K562 (cell line): ENCODE data around the gene ATXN7L1. TPM values are rescaled to one million over a fixed set of nuclear protein-coding genes. Genes with fewer than 3 reads are reported as not detected.

Experiments
- ATAC-seq: fragments of 200-7000 bp; cut with Tn5 transposase; 3 replicates; pipeline ENCODE4 v1.9.1; 2020; ENCODE audit warnings: moderate library complexity
- BruUV-seq: library from RNA; stranded (reverse); fragments of 400-500 nt; replicated peaks from 2 replicates; lab custom pipeline; 2021; lab: Mats Ljungman, UMichigan
- CTCF ChIA-PET: fragments of 300-600 bp; formaldehyde crosslinking; extraction: SDS; loops from one replicate; lab custom pipeline; 2021; ENCODE audit warnings: low intra/inter-chr PET ratio; lab: Yijun Ruan, JAX
- POLR2A ChIA-PET: fragments of 300-600, 350-650 bp; sonication (Branson Sonifier 250); formaldehyde crosslinking; extraction: SDS; loops from one replicate; lab custom pipeline; 2021; ENCODE audit warnings: antibody characterized with exemption, inconsistent platforms; lab: Yijun Ruan, JAX
- DNase-seq, 4 experiments: peaks; one replicate each; pipeline versions ENCODE4 v3.0.0 to v3.0.0-alpha.2; 2011 to 2018; ENCODE audit warnings: low spot score in 3 of 4, mixed read lengths in 3 of 4; ENCODE audit errors: extremely low read depth in 1 of 4
- FAIRE-seq: peaks from 2 replicates; lab custom pipeline; 2011; peaks lifted over from hg19 to GRCh38; lab: Jason Lieb, UNC
- H2AFZ ChIP-seq: 2 replicates; pipeline ENCODE4 v1.6.0; 2011; ENCODE audit warnings: low read depth, low read length, control low read depth, inconsistent platforms
- H3K27ac ChIP-seq: fragments of 200-600 bp; 3 replicates; pipeline ENCODE4 v1.8.0; 2011; ENCODE audit warnings: low read depth, mild to moderate bottlenecking, control low read depth, inconsistent platforms, low read length, moderate library complexity, mixed read lengths; ENCODE audit errors: extremely low read depth
- H3K27me3 ChIP-seq, 2 experiments: fragments of 300-600 bp in 1 of 2; 2 replicates in 1 of 2; 3 replicates in 1 of 2; pipeline versions ENCODE4 v1.6.0 to v1.8.0; 2011; ENCODE audit warnings: inconsistent platforms in 2 of 2, low read length in 2 of 2, mild to moderate bottlenecking in 1 of 2, mixed read lengths in 1 of 2, moderate library complexity in 1 of 2; ENCODE audit not compliant: control insufficient read depth in 2 of 2, insufficient read depth in 2 of 2
- H3K36me3 ChIP-seq: fragments of 300-600 bp; 3 replicates; pipeline ENCODE4 v1.8.0; 2011; ENCODE audit warnings: mild to moderate bottlenecking, low read length, inconsistent platforms; ENCODE audit not compliant: control insufficient read depth, insufficient read depth
- H3K4me1 ChIP-seq, 2 experiments: fragments of 200-600 bp in 1 of 2; replicated peaks in 1 of 2; 2 replicates in 1 of 2; 3 replicates in 1 of 2; pipeline versions ENCODE4 v1.5.1 to v1.8.0; 2011; ENCODE audit warnings: inconsistent platforms in 2 of 2, low read length in 2 of 2, mild to moderate bottlenecking in 1 of 2, mixed read lengths in 1 of 2, moderate library complexity in 1 of 2; ENCODE audit not compliant: control insufficient read depth in 2 of 2, insufficient read depth in 2 of 2
- H3K4me2 ChIP-seq: 2 replicates; pipeline ENCODE4 v1.6.1; 2011; ENCODE audit warnings: low read length, control low read depth, inconsistent platforms, mixed read lengths; ENCODE audit not compliant: insufficient read depth
- H3K4me3 ChIP-seq: fragments of 200-600 bp; sonication (generic), shearing (Covaris generic); 2 replicates; pipeline ENCODE4 v1.5.1; 2016; ENCODE audit warnings: control low read depth, inconsistent platforms
- H3K79me2 ChIP-seq: fragments of 200-600 bp; 3 replicates; pipeline ENCODE4 v1.8.0; 2011; ENCODE audit warnings: low read length, inconsistent platforms; ENCODE audit not compliant: control insufficient read depth, insufficient read depth
- H3K9ac ChIP-seq, 2 experiments: 2 replicates each; pipeline versions ENCODE4 v1.6.0 to v1.6.1; 2011; ENCODE audit warnings: low read depth in 2 of 2, low read length in 2 of 2, control low read depth in 1 of 2, inconsistent platforms in 1 of 2, mild to moderate bottlenecking in 1 of 2, mixed read lengths in 1 of 2; ENCODE audit not compliant: insufficient read depth in 1 of 2
- H3K9me1 ChIP-seq: one replicate; pipeline ENCODE4 v1.6.0; 2011; ENCODE audit warnings: inconsistent platforms, mild to moderate bottlenecking, low read length, moderate library complexity; ENCODE audit not compliant: control insufficient read depth, insufficient read depth
- H3K9me3 ChIP-seq: replicated peaks from 2 replicates; pipeline ENCODE4 v1.5.1; 2011; ENCODE audit warnings: low read depth, low read length, inconsistent platforms; ENCODE audit not compliant: control insufficient read depth, insufficient read depth
- H4K20me1 ChIP-seq: replicated peaks from 2 replicates; pipeline ENCODE4 v1.6.1; 2011; ENCODE audit warnings: low read length, inconsistent platforms, mixed read lengths; ENCODE audit not compliant: control insufficient read depth, insufficient read depth
- CTCFL ChIP-seq: IDR thresholded peaks from 2 replicates; pipeline ENCODE4 v1.6.1; 2011; ENCODE audit warnings: borderline replicate concordance, low read depth, mild to moderate bottlenecking, moderate library complexity, low read length; ENCODE audit not compliant: insufficient read depth, poor library complexity, severe bottlenecking
- EZH2 ChIP-seq: IDR thresholded peaks from 2 replicates; pipeline ENCODE4 v1.6.1; 2012; ENCODE audit warnings: low read depth, mild to moderate bottlenecking, inconsistent platforms, low read length, borderline replicate concordance
- RBM25 ChIP-seq: fragments of 200-400 bp; formaldehyde crosslinking; IDR thresholded peaks from 2 replicates; pipeline ENCODE4 v1.6.1; 2018; ENCODE audit warnings: low read length, low read depth, moderate library complexity; ENCODE audit not compliant: severe bottlenecking
- ZNF717 ChIP-seq: fragments of 250-450 bp; sonication (Bioruptor Pico); IDR thresholded peaks from 2 replicates; pipeline ENCODE4 v1.5.0; 2021
- WGBS: fragments of 100-300 bp; shearing (Covaris generic); methylation state at CpG from one replicate; pipeline ENCODE4 v1.1.6; 2016; ENCODE audit warnings: low coverage, mixed read lengths; ENCODE audit not compliant: insufficient coverage; ENCODE audit errors: missing lambda C conversion rate; 5-methylcytosine and 5-hydroxymethylcytosine counted together
- in situ Hi-C: fragments of 300-500 bp; cut with MboI; formaldehyde crosslinking; loops from 4 replicates; pipeline ENCODE4 v1.15.0; 2018; ENCODE audit warnings: inconsistent platforms, mixed read lengths
- intact Hi-C: fragments of 100-400 bp; cut with micrococcal nuclease; formaldehyde crosslinking; loops from 2 replicates; pipeline ENCODE4 v1.14.2; 2022
- polyA plus RNA-seq, 8 experiments: library from polyadenylated mRNA; depleted of rRNA in 4 of 8; stranded (reverse) in 5 of 8; unstranded in 3 of 8; fragments of >200 nt; fragmentation: Nextera tagmentation in 2 of 8; fragmentation: Illumina TruSeq in 1 of 8; extraction: Ambion mirVana in 2 of 8; extraction: Trizol in 1 of 8; gene quantifications; 2 replicates each; pipeline versions ENCODE4 v1.2.1 to v1.2.3, GENCODE V29; 2011 to 2014; ENCODE audit warnings: inconsistent platforms in 1 of 8, missing spikeins in 1 of 8
- total RNA-seq, 7 experiments: library from RNA; depleted of rRNA in 6 of 7; stranded (reverse); fragments of >200 nt in 6 of 7; fragmentation: Illumina TruSeq in 2 of 7; extraction: Trizol in 2 of 7; gene quantifications; 2 replicates each; pipeline versions ENCODE4 v1.2.1 to v1.2.3, GENCODE V29; 2011 to 2021; ENCODE audit warnings: low replicate concordance in 1 of 7

Gene ATXN7L1
- total and polyA plus RNA-seq, 9 of the 15 experiments (the other 6 are each of a cell fraction or from before 2014, with no cell fraction given), result 6.6 to 13.7 (median 10.7) TPM

- 20% methylated on average over 2 of the region's 2 CpGs for WGBS
- Histone ChIP-seq H3K27ac (no peak overlapping the region), H3K9me1 (no peaks in the 10 kb centered on the region), H3K36me3 (no peaks in the 10 kb centered on the region), H3K4me1 (peaks cover 16 to 20% of the 10 kb centered on the region in 2 experiments; a peak in 4 of 5 replicates), H3K4me2 (no peak overlapping the region), H3K27me3 (no peaks in the 10 kb centered on the region; a peak in 1 of 5 replicates), H3K9me3 (no peaks in the 10 kb centered on the region), H2AFZ (no peak overlapping the region), H3K4me3 (no peak overlapping the region), H3K79me2 (no peaks in the 10 kb centered on the region), H4K20me1 (peaks cover 16% of the 10 kb centered on the region), H3K9ac (no peak overlapping the region)
- DNase-seq, result no peak
- FAIRE-seq, result no peak
- in situ Hi-C loops (no loop called here), intact Hi-C loops (loop anchor here (1.0 to 10.0 kb wide), 5 partner anchors 86 to 515 kb away; no protein-coding TSS in a partner anchor)
- TF ChIP-seq RBM25 (no peak), ZNF717 (CRISPR knock-in tag) (no peak), CTCFL (no peak), EZH2 (no peak)
- ChIA-PET POLR2A (interaction anchor here (0.6 to 1.0 kb wide), 2 partner anchors 12 to 36 kb away, joined by 3 to 4 read pairs; no protein-coding TSS in a partner anchor), CTCF (interaction anchor here (0.6 to 1.9 kb wide), 2 partner anchors 264 to 391 kb away, joined by 3 to 17 read pairs; no protein-coding TSS in a partner anchor)
- ATAC-seq, result no peak
- no TSS peak for BruUV-seq
Measured at GRCh38 chr7:105651798-105652197, 224.6 kb downstream of the ATXN7L1 start.
